Measurements from ENCODE around the gene GALNT3. TPM values are rescaled to one million over a fixed set of nuclear protein-coding genes. Genes with fewer than 3 reads are reported as not detected.

Gene GALNT3
- total RNA-seq, result 0.19 TPM
- long read RNA-seq, result 0 reads

DNA sequence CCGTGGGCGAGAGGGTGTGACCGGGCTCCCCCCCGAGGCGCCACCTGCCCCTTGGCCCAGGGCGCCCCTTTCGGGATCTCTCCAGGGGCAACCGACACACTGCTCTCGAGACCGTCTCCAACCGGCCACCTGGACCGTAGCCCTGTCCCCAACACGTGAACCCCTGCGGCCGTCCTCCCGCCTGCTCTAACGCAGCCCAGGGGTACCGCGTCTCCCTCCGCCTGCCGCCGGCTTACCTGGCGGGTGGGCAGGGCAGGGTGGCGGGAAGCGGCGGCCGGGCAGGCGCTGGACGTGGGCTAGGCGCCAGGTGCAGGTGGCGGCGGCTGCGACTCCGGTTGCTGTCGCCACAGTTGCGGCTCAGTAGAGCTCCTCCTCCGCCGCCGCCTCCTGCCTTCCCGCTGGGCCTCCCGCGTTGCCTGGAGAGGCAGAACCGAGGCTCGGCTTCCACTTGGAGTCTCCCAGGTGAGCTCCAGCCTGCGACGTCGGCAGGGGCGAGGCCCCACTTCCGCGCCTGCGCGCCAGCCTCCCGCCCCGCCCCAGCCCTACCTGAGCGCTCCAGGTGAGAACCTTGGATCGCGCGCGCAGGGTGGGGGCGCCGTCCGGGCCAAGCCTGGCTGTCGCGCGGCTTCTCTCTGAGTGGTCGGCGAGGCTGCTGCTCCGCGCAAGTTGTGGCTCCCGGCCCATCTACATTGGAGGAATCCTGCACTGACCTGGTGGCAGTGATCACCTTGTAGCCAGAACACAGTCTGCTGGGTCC lies at the start of gene GALNT3:
Gene GALNT3, minus strand, starts transcription at position 469 of the 757 bp plus-strand sequence. CDS start 23,547 bp downstream, outside the sequence.
- DNase-seq, result peak; percentile 45
- intact Hi-C loops (cut with DNase I), result no loop called here
- ATAC-seq (ENCODE audit: poor library complexity), result peak; percentile 75

DNA sequence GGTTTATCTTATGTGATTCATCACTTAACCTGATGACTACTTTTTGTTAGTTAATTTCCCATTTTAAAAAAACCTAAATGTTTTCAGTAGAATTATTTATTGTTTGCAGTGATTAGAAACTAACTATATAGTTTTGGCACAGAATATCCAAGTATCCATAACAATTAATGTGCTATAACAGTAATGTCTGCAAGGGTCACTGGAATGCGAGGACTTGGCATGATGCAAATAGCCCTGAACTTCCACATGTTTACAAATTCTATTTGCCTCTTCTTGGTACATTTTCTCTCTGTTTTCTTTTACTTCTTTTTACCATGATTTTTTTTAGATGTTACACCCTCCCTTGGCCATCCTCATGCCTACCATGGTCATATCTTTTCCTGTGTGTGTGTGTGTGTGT lies 49.3 kb upstream of the GALNT3 start:
- DNase-seq, result no peak
- no peak for ATAC-seq (ENCODE audit: poor library complexity)
- intact Hi-C loops (cut with DNase I), result no loop called here

DNA sequence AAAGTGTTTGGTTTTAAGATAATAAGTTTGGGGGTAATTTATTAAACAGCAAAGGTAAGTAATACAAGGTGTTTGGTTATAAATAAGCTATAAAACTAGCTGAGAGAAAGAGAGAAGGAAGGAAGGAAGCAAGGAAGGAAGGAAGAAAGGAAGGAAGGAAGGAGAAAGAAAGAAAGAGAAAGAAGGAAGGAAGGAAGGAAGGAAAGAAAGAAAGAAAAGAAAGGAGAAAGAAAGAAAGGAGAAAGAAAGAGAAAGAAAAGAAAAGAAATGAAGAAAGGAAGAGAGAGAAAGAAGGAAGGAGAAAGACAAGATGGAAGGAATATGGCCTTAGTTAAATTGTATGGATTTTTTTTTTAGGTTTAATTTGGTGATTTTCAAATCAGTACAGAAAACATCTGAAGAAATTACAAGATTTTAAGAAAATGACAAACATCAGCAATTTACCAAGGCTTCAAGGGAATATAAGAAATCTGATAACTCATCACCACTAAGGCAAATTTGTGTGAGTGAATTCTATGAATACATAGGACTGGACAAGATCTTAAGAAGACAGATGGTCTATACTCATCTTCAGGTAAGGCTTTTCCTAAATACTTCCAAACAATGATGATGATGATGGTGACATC lies 46.4 kb upstream of the GALNT3 start:
- DNase-seq (no peak), ATAC-seq (ENCODE audit: poor library complexity) (no peak)
- intact Hi-C loops (cut with DNase I), result no loop called here

DNA sequence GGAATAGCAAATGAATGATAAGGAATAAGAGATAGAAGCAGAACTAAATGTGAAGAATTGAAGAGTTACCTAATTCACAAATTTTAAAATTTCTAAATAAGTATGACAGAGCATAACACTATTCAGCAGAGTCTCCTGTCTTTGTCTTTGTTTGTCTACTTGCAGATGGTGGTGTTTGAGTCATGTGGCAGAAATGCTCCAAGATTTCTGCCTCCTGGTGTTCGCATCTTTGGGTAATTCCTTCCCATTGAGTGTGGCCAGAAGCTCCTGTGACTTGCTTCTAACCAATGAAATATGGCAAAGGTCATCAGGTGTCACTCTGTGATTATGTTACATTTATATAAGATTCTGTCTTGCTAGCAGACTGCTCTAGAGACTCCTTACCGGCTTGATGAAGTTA lies 45.6 kb upstream of the GALNT3 start:
- no peak for ATAC-seq (ENCODE audit: poor library complexity)
- DNase-seq, result no peak
- intact Hi-C loops (cut with DNase I), result no loop called here

DNA sequence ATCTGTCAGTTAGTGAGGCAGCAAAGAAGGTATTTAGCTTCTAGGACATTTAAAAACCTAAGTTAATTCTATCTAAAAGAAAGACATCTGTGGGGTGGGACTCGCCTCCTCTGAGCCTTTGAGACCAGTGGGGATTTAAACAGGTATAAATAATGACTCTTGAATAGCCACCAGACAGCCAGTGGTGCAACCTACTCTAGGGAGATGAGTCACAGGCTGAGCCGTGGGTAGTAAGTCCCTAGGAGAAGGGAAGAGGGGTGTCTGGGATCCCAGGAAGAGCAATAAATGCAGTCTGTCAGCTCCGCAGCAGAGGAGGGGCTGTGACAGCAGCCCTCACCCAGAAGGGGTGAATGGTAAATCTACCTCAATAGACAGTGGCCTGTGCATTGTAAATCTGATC lies 43.1 kb upstream of the GALNT3 start:
- no peak for DNase-seq
- no peak for ATAC-seq (ENCODE audit: poor library complexity)
- intact Hi-C loops (cut with DNase I), result no loop called here

DNA sequence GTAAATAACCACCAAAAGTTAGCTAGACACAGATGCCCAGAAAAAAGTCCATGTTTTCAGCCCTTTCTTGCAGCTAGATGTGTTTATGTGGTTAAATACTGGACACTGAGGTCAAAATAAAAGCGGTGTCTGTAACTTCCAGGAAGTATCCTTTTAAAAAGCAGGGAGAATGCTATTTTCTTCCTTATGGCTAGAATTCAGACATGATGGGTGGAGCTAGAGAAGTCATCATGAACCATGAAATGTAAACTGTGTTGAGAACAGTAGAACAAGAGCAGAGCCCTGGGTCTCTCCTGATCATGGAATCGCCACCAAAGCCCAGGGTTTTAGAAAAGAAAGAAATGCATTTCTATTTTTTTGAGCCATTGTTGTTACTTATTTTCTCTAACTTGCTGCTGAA lies 41.3 kb upstream of the GALNT3 start:
- ATAC-seq (ENCODE audit: poor library complexity) (no peak), DNase-seq (no peak)
- intact Hi-C loops (cut with DNase I), result no loop called here

DNA sequence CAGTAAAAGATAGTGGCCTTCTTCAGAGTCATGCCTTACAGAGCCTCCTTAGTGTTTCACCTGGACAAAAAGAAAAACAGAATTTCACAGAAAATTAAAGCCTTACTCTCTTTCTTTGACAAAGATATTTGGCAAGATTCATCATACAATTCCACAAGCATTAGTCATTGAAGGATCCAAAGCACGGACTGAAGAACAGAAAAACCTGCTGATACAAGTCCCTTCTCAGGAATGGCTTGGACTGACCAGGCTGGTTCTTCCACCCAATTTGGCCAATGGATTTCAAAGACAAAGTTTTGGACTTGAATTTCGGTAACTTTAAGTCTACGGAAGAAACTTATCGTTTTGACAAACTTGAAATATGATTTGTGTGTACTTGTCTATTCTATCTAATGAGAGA lies 39.1 kb upstream of the GALNT3 start:
- ATAC-seq (ENCODE audit: poor library complexity) (no peak), DNase-seq (no peak)
- intact Hi-C loops (cut with DNase I), result no loop called here

DNA sequence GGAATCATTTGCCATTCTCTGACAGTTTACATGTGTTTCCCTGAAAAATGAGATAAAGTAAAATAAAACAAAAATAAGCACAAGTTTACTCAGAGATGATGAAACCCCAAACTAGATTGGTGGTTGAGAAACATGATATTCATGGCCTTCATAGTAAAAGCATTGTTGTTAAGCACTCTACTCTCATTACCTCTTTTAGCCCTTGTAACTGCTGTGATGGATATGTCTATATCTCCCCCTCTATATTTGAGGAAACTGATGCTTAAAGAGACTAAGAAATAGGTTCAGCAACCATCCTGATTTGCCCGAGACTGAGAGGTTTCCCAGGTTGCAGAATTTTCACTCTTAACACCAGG lies 33.9 kb upstream of the GALNT3 start:
- intact Hi-C loops (cut with DNase I), result no loop called here
- ATAC-seq (ENCODE audit: poor library complexity), result no peak
- no peak for DNase-seq

DNA sequence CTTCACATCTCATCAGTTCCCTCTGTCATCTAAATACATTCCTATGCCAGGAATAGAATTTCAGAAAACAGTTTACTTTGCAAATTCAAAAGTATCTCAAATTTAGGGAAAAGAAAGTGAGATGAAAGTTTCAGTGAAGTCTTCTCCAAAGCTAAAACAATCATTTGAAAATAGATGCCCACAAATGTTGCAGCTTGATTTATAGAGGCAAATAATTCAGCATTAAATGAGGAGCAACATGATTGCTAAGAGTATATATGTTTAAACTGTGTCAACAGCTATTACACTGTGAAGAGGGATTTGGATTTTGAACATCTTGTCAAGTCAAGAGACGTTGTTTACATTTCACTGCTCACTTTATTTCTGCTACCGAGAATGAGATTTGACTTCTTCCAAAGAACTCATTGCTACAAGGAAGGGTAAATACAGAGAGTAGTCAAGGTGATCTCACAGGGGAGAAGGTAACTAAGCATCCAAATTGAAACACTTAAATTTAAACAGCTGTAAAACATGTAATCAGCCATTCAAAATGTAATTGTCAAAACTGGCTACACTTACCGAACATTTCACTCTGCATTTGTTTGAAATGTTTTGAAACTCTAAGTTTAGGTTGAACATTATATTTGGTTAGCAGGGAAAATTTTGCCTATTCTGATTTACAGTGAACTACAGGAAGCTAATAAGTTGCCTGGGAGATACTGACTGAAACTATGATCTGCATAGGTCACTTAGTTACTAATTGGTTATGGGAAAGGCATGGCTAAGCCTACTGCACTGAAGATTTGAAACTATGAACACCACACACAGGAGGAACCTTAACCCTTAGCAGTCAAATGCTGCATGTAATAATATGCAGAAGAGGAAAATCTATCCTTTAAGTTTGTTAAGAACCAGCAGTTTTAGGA lies 33.2 kb upstream of the GALNT3 start:
- intact Hi-C loops (cut with DNase I), result no loop called here
- DNase-seq (no peak), ATAC-seq (ENCODE audit: poor library complexity) (no peak)

DNA sequence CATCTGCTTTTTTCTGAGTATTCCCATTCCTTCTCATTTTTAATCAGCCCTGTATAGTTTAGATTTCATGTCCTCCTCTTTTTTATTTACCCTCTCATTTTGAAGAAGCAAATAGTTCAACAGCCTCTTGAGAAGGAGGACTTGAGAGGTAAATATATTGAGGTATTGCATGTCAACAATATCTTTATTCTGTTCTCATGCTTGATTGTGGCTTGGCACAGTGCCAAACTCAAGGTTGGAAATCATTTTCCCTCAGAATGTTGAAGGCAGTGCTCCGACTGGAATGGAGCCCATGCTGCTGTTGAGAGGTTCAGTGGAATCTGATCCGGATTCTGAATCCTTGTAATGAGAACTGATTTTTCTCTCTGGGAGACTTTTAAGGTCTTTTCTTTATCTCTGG lies 31.0 kb upstream of the GALNT3 start:
- intact Hi-C loops (cut with DNase I), result no loop called here
- ATAC-seq (ENCODE audit: poor library complexity) (no peak), DNase-seq (no peak)

DNA sequence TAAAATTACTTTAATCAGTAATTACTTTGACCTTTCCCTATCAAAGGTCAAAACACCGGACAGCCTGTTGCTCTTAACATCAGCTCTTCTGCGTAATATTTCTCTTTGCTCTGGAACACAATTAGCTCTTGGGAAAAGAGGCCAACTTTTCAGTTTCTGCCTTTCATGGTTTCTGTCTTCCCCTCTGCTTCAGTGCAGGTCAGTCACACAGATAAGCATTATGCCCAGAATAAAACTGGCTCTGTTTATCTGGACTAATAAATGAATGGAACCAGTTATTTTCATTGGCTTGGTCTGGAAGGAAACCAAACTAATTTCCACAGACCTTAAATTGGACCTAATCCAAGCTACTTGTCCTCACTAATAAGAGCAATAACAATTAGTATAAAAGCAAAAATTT lies 26.2 kb upstream of the GALNT3 start:
- intact Hi-C loops (cut with DNase I), result no loop called here

DNA sequence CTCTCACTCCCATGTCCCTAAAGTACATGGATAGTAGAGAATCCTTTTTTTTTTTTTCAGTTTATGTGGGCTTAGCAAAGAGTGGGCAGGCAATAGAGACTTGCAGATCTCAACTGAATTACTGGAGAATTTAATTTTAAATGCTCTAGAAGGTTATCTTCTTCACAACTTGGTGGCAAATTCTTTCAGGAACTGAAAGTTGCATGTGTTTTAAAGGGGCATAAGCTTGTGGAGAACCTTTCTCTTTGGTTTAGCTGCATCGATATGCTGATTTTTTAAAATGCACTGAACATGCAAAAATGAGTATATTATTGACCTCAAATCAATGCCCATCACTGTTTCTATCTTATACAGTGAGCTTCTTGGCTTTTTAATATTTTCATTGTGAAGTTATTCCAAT lies 24.9 kb upstream of the GALNT3 start:
- intact Hi-C loops (cut with DNase I), result no loop called here
- no peak for ATAC-seq (ENCODE audit: poor library complexity)
- DNase-seq, result no peak

More for the DNA sequence above, 26.2 kb upstream of the GALNT3 start:
- DNase-seq (no peak), ATAC-seq (ENCODE audit: poor library complexity) (no peak)

DNA sequence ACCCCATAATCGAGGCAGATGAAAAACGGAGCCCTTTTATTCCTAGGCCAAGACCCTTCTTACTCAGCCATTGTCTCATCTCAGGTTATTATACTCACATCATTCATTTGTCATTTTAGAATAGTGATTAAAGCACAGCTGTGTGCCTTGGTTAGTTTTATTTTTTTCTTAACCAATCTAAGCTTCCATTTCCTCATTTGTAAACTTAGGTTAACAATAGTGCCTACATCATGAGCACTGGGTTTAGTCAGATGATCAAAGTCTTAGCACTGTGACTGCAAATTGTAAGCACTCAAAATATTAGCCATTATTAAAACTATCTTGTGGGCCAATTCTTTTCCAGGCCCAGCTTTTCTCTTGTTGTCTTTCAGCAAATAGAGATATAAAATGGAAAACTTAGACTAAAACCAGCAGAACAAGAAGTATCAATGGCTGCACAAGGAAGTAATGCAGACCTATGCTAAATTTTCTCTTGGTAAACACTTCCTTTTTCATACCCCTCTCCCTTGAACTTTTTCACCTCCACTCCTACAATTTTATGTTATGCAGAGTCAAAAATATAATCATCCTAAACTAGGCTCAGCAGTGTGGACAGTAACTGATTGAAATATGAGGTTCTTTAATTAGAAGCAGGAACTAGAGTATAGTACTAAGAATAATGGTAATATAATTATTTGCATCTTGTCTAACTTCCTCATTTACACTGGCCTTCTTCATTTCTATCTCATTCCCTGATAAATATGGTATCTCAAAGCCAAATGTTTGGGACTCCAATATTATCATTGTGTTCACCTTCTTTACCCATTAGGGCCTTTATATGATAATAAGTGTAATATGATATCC lies 21.5 kb upstream of the GALNT3 start:
- DNase-seq (no peak), ATAC-seq (ENCODE audit: poor library complexity) (no peak)
- intact Hi-C loops (cut with DNase I), result no loop called here

DNA sequence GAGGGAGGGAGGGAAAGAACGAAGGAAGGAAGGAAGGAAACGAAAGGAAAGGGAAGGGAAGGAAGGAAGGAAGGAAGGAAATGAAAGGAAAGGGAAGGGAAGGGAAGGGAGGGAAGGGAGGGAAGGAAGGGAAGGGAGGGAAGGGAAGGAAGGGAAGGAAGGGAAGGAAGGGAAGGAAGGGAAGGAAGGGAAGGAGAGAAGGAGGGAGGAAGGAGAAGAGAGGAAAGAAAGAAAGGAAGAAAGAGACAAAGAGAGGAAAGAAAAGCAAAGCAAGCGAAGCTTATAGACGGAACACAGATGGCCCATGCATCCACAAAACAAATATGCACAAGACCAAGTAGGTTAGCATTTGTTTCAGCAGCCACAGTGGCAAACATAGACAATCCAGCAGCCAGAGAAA lies 20.4 kb upstream of the GALNT3 start:
- ATAC-seq (ENCODE audit: poor library complexity) (no peak), DNase-seq (no peak)
- intact Hi-C loops (cut with DNase I), result no loop called here

DNA sequence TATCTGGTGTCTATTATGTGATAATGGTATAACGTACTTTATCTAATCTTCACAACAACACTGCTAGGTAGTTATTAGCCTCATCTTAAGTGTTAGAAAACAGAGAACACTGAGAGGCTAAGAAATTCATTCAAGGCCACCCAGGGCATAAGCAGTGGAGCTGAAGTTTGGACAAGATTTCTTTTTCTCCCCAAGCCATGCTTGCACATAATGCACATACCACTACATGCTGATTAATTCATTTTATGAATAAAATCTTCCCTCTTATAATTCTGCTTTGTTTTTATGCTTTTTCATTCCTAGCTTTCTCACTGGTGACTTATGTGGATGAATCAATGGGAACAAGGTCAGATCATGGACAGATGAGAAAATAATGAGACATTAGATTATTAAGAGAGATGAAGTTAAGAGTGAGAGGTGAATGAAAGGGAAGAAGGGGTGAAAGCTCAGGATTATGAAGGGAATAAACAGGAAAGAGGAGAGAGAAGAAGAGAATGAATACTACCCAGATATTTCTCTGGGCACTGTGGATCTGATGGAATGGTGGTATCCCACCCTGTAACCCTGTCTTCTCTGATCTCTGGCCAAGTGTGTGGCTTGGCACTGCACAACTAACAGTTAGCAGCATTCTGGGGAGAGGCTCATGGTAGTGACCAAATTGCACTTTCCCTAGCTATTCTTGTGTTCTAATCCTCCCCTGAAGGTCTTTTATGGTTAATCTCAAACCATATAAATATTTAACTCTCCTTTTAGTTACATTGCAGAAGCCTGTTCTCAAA lies 17.7 kb upstream of the GALNT3 start:
- intact Hi-C loops (cut with DNase I), result no loop called here
- no peak for ATAC-seq (ENCODE audit: poor library complexity)
- DNase-seq, result no peak

DNA sequence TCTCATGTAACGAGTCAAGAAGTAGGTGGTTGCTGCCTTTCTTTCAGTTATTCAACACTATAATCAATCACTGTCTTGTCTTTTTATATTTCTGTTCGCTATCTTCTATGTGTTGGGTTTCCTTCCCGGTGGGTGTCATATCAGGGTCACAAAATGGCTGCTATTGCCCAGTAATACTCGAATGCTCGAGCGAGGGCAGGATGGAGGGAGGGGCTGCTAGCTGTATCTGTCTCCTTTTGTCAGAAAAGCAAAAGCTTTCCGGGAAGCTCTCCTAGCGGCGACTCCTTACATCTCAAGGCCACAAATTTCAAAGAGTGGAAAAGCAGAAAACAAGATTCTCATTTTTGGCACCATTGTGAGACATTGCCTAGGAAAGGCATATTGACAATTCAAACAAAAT lies 16.4 kb upstream of the GALNT3 start:
- ATAC-seq (ENCODE audit: poor library complexity) (no peak), DNase-seq (no peak)
- intact Hi-C loops (cut with DNase I), result no loop called here

DNA sequence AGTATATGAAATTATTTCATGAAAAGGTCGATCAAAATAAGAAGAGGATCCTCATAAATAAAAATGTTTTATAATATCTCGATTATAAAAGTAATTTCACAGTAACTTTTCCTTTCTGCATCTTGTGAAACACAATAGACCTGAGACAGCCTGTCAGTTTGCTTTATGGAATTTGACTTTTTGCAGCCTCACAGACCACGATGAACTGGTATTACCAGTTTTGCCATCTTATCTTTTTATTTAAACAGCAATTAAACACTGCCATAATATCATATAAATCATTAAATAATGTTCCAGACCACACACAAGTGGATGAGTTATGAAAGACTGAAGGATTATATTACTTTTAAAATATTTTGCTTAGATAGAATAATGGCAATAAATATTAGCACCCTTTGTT lies 10.7 kb upstream of the GALNT3 start:
- no peak for ATAC-seq (ENCODE audit: poor library complexity)
- intact Hi-C loops (cut with DNase I), result no loop called here
- no peak for DNase-seq

DNA sequence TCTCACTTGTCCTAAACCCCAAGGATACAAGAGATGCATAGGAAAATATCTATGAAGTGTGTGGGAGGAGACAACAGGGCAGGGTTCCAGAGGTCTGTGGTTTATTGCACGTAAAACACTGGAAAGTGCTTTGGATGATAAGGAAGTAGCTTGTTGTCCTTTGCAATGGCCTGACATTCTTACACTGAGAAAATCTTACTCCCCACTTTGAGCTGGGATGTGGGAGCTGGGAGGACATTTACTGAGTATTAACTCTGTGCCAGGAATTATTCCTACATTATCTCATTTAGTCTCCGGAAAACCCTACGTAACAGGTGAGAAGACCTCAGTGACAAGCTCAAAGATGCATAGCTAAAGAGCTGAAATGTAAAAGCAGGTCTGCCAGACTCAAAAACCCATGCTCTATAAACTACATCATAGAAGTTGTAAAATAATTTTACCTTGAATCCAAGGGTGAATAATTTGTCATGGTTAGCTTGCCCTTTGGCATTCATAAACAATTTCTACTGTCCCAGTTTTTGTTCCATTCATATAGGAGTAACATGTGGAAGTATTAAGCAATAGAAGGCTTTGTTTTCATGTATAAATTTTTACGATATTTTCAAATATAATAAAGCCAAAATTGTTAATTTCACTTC lies 9.2 kb upstream of the GALNT3 start:
- no peak for ATAC-seq (ENCODE audit: poor library complexity)

More for the DNA sequence above, 9.2 kb upstream of the GALNT3 start:
- intact Hi-C loops (cut with DNase I), result no loop called here
- DNase-seq, result no peak
